SIG-M5 (cell line): ENCODE data around the gene TAF11L2.
"Not testable (repeated sequence)": the region's sequence is repeated elsewhere in the genome, so short reads cannot be mapped to it uniquely, and the experiment has no call there.

Experiments used
- DNase-seq: peaks from one replicate; lab custom pipeline; 2025; lab: John Stamatoyannopoulos, UW

The TAF11L2 gene

GRCh38 chr5:17526504-17526903 is 28.5 kb downstream of the TAF11L2 start:
- not testable (repeated sequence) for DNase-seq

- not testable (repeated sequence) for DNase-seq
These were observed 30.3 kb downstream of the TAF11L2 start, which contains the start of gene TAF11L6 for GRCh38 chr5:17528369-17528768. Gene TAF11L6, plus strand, starts transcription at chr5:17528669.
